ENCODE data around the gene TMEM62.
A peak's percentile ranks its signal among the peaks of the same experiment; 100 is the strongest.
"Not testable (repeated sequence)": the region's sequence is repeated elsewhere in the genome, so short reads cannot be mapped to it uniquely, and the experiment has no call there.

Gene TMEM62

DNA sequence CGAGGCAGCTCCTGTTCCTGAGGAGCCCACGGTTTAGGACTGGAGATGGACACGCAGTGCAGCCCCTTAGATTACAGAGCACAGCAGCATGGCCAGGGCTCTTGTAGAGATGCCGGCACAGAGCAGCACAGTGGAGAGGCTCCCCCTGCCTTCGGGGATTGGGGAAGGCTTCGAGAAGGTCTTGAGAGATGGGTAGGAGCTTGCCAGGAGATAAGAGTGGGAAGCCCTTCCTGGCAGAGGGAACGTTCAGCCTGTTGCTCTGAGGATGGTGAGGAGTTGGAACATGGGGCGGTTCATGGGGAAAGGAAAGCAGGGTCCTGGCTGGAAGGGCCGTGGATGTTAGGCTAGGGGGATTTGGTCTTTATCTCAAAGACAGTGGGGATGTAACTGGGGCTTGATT, 77.4 kb downstream of the TMEM62 start:
- DNase-seq = no peak

DNA sequence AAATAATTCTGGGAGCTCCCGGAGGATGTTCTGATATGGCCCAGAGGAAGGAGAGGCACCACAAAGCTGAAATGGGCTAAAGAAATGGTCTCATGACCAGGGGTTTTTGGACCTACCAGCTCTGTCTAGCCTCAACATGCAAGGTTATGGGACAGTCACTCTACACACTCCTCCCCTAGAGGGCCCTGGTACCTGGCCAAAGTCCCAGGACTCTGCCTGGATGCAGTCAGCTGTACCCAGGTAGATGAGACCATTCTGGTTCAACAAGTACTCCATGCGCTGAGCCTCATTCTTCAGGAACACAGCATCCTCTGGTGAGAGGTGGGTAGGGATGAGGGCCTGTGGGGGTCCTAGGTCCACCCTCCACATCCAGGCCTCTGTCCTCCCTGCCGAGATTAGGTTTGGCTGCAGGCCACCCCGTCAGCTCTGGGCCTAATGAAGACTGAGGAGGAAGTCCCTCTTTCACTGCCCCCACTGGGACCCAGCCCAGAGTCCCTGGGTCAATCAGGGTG, 77.9 kb downstream of the TMEM62 start:
- DNase-seq = no peak

DNA sequence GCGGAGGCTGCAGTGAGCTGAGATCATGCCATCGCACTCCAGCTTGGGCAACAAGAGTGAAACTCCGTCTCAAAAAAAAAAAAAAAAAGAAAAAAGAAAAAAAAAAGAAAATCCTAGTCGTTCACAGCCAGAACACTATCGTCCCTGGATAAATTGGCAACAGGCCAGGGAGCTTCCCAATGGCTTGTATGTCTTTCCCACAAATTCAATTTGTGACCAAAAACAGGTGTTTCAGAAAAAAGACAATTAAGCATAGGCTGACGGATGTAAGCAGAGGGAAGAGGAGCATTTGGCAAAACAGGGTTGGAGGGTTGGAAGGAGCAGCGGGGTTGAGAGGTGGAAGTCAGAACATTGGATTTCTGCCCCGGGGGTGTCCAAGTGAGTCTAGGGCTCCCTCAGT, 78.9 kb downstream of the TMEM62 start:
- DNase-seq = no peak

DNA sequence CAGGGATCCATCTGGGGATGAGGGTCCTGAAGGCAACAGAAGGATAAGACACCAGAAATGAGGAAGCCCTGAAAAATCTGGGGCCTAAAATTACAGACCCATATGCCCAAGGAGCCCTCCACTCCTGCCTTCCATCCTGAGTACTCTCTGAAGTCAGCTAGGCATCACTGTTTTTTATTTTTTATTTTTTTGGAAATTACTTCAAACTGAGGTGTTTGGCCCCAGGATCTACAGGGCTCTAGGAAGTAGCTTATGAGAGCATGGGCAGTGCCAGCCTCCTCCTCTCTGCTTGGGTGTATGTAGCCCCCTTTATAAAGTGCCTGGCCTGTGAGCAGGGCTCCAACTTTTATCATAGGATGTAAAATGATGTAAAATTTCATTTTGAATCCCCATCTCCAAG, 79.6 kb downstream of the TMEM62 start:
- no peak for DNase-seq

DNA sequence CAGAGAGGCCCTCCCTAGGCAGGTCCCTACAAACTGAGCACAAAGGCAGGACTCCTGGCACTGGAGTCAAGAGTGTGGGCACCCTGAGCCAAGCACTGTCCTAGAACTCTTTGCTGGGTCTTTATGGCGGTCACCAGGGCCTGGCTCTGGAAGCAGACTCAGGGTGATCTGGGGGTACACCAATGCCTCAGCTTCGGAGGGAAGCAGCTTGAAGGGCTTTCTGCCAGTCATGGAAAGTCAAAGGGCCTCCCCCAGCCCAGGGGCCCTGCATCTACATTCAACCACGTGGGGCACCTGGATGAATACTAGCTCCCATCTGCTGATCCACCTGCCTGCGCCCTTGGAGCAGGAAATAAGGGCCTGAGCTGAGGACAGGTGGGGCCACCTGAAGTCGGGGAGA, 80.1 kb downstream of the TMEM62 start:
- no peak for DNase-seq

DNA sequence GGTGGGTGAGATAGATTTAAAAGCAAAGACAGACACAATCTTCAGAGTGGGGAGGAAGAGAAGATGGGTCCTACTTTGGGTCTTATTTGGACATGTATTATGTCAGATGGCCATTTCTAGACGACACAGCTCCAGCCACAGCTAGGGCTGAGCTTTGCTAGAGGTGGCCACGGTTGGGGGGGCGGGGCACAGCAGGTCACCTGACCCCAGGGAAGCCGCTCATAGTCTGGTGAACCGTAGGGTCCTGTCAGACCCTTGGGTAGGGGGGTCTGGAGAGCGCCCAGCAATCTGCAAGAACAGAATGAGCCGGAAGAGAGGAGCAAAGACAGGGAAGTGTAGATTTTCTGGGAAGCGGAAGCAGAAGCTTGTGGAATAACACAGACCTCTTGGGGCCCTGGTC, 80.8 kb downstream of the TMEM62 start:
- DNase-seq = no peak

DNA sequence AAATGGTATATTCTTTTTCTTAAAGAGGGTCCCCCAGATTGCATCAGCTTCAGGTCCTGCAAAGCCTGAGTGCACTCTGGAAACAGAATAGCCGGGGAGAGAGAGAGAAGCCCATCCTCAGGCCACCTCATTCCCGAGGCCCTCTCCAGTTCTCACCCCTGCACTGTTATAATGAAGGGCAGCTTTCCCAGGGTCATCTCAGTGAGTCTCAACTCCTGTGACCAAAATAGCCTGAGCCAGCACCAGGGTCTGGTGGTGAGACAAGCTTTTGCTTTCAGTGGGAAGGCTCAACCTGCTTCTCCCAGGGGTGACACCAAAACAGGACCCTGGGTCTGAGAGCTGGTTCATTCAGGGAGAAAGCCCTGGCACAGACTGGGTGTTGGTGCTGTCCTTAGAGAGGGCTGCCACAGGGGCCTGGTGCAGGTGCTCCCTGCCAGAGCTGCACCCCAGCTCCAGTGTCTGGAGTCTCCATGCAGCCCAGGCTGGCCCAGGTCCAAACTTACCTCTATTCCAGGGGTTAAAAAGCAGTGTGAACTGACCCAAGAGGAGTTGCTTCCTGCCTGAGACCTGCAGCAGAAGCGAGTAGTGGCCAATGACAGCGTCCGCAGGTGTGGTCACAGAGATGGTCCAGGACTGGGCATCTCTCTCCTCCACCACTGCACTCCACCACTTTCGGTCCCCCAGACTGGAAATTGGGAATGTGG, 81.4 kb downstream of the TMEM62 start:
- DNase-seq = no peak

DNA sequence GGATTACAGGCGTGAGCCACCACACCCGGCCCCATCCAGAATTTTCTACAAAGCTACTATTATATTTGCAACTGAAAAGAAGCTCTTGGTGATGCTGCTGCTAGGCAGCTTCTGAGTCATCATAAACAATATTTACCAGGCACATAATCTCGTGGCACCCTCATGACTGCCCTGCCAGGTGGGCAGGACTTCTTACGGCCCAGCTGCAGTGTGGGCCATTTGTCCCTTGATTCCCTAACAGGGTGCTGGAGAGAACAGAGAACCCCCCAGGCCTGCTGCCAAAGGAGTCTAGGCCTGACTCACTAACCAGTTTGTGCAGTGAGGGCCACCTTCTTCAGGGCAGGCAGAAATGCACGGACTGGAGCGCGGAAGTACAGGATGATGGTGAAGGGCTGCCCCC, 82.6 kb downstream of the TMEM62 start:
- no peak for DNase-seq

DNA sequence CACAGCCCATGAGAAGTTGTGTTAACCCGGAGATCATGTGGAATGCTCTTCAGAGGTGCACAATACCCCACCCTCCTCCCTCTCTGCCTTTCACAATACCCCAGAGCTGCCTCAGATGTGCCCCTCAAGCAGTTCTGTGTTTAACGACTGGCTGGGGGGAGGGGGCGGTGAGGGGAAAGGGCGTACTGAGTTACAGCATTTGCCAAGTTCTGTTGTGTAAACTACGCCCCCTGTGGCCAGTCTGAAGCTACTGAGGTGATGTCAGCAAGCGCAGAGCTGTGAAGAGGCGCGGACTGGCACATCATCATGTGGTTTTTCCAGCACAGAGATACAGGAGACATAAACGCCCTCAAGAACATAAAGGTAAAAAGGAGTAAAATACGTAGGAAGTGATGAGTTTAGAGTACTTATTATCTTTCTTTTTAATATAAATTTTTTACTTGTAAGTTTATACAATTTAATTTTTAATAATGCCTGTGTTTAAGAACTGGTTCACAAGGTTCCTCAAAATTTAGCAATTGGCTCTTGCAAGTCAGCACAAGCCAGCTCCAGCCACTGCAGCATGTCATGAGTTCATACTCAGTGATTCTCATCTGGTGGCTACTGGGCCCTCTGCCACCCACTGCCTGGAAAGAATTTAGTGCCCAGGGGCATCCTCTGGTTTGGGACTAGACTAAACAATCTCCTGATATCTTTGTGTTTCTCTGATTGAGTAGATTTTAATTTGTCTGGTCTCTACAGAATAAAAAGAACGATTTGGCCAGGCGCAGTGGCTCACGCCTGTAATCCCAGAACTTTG, 85.7 kb downstream of the TMEM62 start:
- no peak for DNase-seq

DNA sequence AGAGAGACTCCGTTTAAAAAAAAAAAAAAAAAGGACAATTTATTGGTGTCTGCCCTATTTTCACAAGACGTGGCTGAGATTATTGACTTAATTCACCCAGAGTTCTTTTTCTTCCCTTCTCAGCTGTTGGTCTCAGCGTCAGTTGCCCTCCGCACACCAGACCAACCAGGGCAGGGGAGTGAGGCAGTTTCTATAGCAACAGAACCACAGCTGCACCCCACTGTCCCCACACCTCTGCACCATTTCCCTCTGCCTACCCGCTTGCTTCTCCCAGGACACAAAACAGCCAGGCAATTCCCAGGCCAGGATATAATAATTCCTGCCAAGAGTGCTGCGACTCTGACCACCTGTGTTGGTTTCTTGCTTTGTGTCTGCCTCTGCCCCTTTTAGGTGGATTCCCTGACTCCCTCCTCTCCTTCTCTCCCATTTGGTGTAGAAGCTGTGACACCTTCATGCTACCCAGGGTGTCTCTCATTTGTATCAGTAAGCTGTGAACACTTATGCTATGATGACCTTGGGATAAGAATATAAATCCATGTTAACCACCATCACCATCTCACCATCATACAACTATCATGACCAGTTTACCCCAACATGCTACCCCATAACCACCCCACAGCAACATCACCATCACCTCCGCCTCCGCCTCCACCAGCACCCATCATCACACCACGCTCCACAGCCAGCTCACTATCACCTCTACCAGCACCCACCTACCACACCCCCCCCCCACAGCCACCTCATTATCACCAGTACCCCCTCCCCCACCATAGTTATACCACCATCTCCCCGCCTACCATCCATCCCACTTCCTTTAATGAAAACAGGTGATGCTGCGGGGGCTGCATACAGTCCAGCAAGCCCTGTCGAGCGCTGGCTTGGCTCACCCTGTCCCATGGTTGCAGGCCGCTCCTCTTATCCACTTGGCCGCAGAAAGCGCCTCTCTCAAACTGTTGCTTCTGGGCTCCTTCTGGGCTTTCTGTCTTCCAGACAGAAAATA, 86.8 kb downstream of the TMEM62 start:
- DNase-seq = no peak

DNA sequence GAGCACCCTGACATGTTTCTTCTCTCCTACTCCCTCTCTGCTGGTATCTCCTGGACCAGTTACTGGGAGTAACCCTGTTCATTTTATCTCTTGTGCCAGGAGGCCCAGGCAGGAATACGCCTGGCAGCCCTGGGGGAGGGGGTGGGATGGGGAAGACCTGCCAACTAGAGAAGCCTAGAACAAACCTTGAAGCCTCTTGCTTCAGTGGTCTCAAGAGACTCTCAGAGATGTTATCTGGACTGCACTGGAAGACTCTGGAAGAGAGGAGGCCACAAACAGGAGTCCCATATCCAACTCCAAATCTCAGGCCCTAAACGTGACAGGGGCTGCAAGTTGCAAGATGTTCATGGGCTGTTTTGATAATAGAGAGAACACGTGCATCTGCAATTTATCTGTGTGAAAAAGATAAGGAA, 87.6 kb downstream of the TMEM62 start, which contains the start of gene EPB42:
EPB42 (minus strand) TSS at position 28 of the 413 bp plus-strand sequence. CDS start 193 bp downstream, outside the sequence.
- no peak for DNase-seq

DNA sequence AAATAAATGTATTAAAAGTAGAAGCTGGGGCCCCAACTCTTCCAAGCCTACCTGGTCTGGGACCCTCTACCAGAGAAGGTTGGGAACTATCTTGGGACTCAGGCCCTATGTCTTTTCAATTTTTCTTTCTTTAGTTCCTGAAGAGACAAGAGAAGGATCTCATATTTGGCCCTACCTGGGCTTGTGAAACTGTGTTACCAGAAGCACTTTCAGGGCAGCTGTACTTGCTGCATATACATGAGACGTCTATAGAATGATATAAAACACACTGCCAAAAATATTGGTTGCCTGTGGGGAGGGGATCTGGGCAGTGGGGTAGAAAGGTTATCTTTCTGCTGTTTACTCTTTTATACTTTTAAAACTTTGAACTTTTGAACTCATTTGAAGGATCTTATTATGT, 88.0 kb downstream of the TMEM62 start:
- DNase-seq = no peak

DNA sequence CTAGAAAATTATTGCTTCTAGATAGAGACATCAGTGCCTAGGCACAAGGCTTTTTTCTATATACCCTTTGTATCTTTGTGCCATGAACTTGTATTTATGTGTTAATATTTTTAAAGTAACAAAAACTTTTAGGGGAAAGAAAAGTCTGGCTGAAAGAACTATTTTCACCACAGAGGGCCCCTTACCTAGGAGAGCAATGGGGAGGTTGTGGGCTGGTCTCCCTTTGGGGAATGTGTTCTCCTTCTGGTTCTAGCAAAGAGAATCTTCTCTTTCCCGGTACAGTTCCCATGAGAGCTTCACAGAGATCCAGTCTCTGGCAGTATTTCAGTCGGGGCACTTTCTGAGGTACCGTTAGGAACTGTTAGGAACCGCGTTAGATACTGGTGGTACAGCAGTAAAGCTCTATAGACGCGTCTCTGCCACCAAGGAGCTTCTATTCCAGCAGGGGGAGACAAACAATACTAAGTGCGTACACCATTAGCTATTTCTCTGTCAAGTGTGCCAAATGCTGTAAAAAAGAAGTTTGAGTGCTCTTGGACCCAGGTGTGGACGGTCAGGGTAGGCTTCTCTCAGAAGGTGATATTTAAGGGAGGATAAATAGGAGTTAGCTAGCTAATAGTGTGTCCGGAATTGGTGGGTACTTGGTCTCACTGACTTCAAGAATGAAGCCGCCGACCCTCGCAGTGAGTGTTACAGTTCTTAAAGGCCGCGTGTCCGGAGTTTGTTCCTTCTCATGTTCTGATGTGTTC, 92.0 kb downstream of the TMEM62 start:
- DNase-seq = peak; percentile 29

DNA sequence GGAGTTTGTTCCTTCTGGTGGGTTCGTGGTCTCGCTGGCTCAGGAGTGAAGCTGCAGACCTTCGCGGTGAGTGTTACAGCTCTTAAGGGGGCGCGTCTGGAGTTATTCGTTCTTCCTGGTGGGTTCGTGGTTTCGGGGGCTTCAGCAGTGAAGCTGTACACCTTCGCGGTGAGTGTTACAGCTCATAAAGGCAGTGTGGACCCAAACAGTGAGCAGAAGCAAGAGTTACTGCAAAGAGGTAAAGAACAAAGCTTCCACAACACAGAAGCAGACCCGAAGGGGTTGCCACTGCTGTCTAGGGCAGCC, 92.5 kb downstream of the TMEM62 start:
- not testable (repeated sequence) for DNase-seq

DNA sequence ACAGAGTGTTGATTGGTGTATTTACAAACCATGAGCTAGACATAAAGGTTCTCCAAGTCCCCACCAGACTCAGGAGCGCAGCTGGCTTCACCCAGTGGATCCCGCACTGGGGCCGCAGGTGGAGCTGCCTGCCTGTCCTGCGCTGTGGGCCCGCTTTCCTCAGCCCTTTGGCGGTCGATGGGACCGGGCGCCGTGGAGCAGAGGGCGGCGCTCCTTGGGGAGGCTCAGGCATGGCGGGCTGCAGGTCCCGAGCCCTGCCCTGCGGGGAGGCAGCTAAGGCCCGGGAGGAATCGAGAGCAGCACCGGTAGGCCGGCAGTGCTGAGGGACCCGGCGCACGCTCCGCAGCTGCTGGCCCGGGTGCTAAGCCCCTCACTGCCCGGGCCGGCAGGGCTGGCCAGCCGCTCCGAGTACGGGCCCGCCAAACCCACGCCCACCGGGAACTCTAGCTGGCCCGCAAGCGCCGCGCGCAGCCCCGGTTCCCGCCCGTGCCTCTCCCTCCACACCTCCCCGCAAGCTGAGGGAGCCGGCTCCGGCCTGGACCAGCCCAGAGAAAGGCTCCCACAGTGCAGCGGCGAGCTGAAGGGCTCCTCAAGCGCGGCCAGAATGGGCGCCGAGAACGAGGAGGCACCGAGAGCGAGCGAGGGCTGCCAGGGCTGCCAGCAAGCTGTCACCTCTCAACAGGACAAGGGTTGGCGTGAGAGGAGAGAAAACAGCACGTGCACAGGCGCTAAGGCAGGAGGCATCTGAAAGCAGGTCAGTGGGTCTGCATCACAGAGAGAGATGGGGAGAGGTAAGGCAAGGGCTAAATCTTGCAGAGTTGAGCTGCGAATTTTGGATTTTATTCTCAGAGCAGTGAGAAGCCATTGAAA, 93.3 kb downstream of the TMEM62 start:
- DNase-seq = no peak

DNA sequence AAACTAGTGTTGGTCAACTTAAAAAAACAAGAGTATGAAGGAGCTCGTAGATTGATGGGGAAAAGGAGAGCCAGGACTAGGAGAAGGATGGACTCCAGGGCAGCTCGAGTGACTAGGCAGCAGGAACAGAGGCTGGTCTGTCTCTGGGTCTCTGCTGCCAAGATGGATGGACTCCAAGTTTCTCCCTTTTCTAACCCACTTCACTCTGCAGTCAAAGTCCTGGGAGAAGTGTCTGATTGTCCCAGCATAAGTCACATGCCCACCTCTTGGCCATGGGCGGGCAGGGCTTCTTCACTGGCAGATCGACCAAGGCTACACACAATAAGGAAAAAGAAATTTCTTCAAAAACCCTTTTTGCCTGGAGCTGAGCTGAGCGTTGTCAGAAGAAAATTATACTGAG, 96.6 kb downstream of the TMEM62 start:
- no peak for DNase-seq

DNA sequence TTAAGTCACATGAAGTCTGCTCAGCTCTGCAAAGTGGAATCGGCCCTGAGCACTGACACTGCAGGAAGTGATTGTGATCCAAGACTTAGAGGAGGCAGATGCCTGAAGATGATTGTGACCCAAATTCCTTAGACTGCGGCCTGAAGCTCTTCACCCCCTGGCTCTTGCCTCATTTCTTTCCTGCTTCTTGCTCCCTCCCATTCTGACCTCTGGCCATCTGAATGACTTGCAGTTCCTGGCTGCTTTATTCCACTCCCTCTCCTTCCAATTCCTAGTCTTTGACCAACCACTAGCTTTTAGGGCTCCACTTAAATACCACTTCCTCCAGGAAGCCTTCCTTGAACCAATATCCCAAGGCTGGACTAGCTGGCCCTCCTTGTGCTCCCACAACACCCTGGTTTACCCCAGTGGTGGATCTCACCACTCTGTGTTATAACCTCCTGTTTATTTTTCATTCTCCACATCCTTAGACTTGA, 97.3 kb downstream of the TMEM62 start:
- no peak for DNase-seq

DNA sequence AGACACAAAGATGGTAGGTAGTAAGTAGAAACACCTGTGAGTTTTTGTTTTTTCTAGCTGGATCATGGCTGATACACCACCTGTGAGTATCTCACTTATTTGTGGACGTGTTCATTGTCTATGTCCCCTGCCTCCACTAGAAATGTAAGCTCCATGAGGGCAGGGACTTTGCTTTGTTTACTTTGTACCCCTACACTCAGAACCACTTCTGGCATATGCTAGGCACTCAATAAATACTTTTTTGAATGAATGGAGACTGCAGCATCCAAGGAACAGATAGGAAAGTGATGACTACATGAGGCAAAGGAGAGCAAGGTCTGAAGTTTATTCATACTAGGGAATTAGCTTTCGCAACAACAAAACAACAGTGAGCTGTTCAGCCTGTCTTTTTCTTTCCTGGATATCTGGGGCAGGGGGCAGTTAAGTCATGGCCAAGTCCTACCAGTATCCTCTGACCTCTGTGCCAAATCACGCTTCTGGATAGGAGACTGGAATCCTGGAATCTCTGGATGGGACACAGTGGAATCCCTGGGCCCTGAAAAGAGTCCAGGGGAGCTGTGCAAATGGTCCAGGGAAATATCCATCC, 99.0 kb downstream of the TMEM62 start:
- DNase-seq = no peak

Data from CD4-positive, alpha-beta T cell treated with Interleukin-15 for 1 hour (primary cell).